Spleen (tissue), 11 donors: ENCODE results near the gene TLE5. TPM values are rescaled to one million over a fixed set of nuclear protein-coding genes. Genes with fewer than 3 reads are reported as not detected.

ENCODE experiments used
- DNase-seq: peaks from one replicate; pipeline ENCODE4 v3.0.0-alpha.2; 2020
- H3K27ac ChIP-seq, 8 donors: fragments of 200-600 bp; sonication (generic) in 7 of 8; 1 replicate in 4 of 8; 2 replicates in 4 of 8; pipeline versions ENCODE4 v1.5.0 to v1.8.0; 2016 to 2021; ENCODE audit warnings: inconsistent platforms in 4 of 8, mild to moderate bottlenecking in 4 of 8, moderate library complexity in 1 of 8
- H3K27me3 ChIP-seq, 7 donors: fragments of 200-600 bp; sonication (generic) in 6 of 7; replicated peaks in 1 of 7; 1 replicate in 4 of 7; 2 replicates in 3 of 7; pipeline versions ENCODE4 v1.5.0 to v1.8.0; 2016 to 2021; ENCODE audit warnings: inconsistent platforms in 3 of 7, mild to moderate bottlenecking in 1 of 7
- H3K36me3 ChIP-seq, 6 donors: fragments of 200-600 bp; sonication (generic) in 5 of 6; 1 replicate in 4 of 6; 2 replicates in 2 of 6; pipeline versions ENCODE4 v1.5.0 to v1.8.0; 2016 to 2021; ENCODE audit warnings: inconsistent platforms in 2 of 6
- H3K4me1 ChIP-seq, 6 donors: fragments of 200-600 bp; sonication (generic) in 5 of 6; 1 replicate in 3 of 6; 2 replicates in 3 of 6; pipeline versions ENCODE4 v1.5.0 to v1.8.0; 2016 to 2021; ENCODE audit warnings: inconsistent platforms in 3 of 6
- H3K4me3 ChIP-seq, 8 donors: fragments of 200-600 bp; sonication (generic) in 7 of 8; 1 replicate in 4 of 8; 2 replicates in 4 of 8; pipeline versions ENCODE4 v1.5.0 to v1.8.0; 2016 to 2021; ENCODE audit warnings: inconsistent platforms in 4 of 8, mild to moderate bottlenecking in 4 of 8, moderate library complexity in 2 of 8
- H3K9me3 ChIP-seq, 8 donors: fragments of 200-600 bp; sonication (generic) in 7 of 8; 1 replicate in 4 of 8; 2 replicates in 4 of 8; pipeline versions ENCODE4 v1.5.0 to v1.8.0; 2016 to 2021; ENCODE audit warnings: inconsistent platforms in 4 of 8
- CTCF ChIP-seq, 11 experiments: fragments of 200-600 bp in 7 of 11; fragments of 450-650 bp in 4 of 11; sonication (generic) in 4 of 11; IDR thresholded peaks in 8 of 11; conservative IDR thresholded peaks in 3 of 11; 1 replicate in 7 of 11; 2 replicates in 4 of 11; pipeline versions ENCODE4 v1.4.0 to v1.8.0; 2016 to 2021; ENCODE audit warnings: antibody characterized with exemption in 11 of 11, inconsistent platforms in 4 of 11, mild to moderate bottlenecking in 1 of 11
- POLR2A ChIP-seq, 3 donors: fragments of 450-650 bp; IDR thresholded peaks; one replicate each; pipeline ENCODE4 v1.5.1; 2017; ENCODE audit warnings: antibody characterized with exemption in 3 of 3, mild to moderate bottlenecking in 1 of 3
- POLR2AphosphoS5 ChIP-seq, 3 donors: sonication (generic); formaldehyde crosslinking; IDR thresholded peaks; one replicate each; pipeline ENCODE4 v1.5.1; 2017; ENCODE audit warnings: antibody characterized with exemption in 3 of 3
- WGBS, 5 donors: extraction: QIAGEN DNeasy Blood & Tissue Kit in 3 of 5; methylation state at CpG; one replicate each; pipeline versions ENCODE4 v1.1.5 to v1.1.7; 2013 to 2018; 5-methylcytosine and 5-hydroxymethylcytosine counted together
- intact Hi-C: fragments of 100-400 bp; cut with DNase I; formaldehyde crosslinking; loops from one replicate; pipeline ENCODE4 v1.15.0; 2023; ENCODE audit warnings: low total_unique reads
- polyA plus RNA-seq, 3 donors: library from polyadenylated mRNA; stranded (reverse); fragments of 200-250 nt; gene quantifications; one replicate each; pipeline ENCODE4 v1.2.1, GENCODE V29; 2013
- total RNA-seq, 7 donors: library from RNA; depleted of rRNA in 3 of 7; stranded (reverse); fragments of >200 nt in 3 of 7; fragmentation: NEBNext Ultra II Directional in 4 of 7; extraction: Animal tissue kit (Norgen Biotek cat#: 25700) in 4 of 7; gene quantifications; one replicate each; pipeline versions ENCODE4 v1.1.0 to v1.2.1, GENCODE V29; 2016 to 2021
- donor health status: healthy with polysubstance abuse.
- donor health status: DM: no; HTN: no; CAD: no; lungs with moderate emphysema.
- donor health status: DM: no; HTN: no; CAD: no.
- donor health status: Bipolar disorder and iron deficiency.
- donor health status: healthy.
- donor health status: DM: no; HTN: no; CAD: no.
- donor health status: DM: yes; HTN: yes; CAD: no.

Gene TLE5
- total and polyA plus RNA-seq, 10 donors, result 325 to 618 (median 435) TPM

- Histone ChIP-seq H3K36me3 (peaks cover 0 to 9% (median 0%) of the 10 kb centered on the region in 6 donors), H3K27ac (no peak overlapping the region), H3K4me1 (peaks cover 0 to 39% (median 28%) of the 10 kb centered on the region in 6 donors), H3K9me3 (no peaks in the 10 kb centered on the region), H3K27me3 (peaks cover 0 to 62% (median 14%) of the 10 kb centered on the region in 7 donors), H3K4me3 (no peak overlapping the region)
- DNase-seq, result no peak
- no peak for TF ChIP-seq POLR2AphosphoS5 (IDR thresholded peaks at IDR 0.05)
- no peak for TF ChIP-seq POLR2A (IDR thresholded peaks at IDR 0.05)
- TF ChIP-seq CTCF (IDR thresholded peaks at IDR 0.05 in 8 of 11, conservative IDR thresholded peaks at IDR 0.05 in 3 of 11), result no peak
- 38 to 54% (median 47%) methylated on average over 5 of the region's 5 CpGs for WGBS, 5 donors
- intact Hi-C loops, result no loop called here
Observed at GRCh38 chr19:3024509-3024869, 37.8 kb downstream of the TLE5 start.

GRCh38 chr19:3020321-3020960, 41.9 kb downstream of the TLE5 start:
- intact Hi-C loops, result no loop called here
- H3K27me3 ChIP-seq, result peaks cover 0 to 24% (median 4%) of the 10 kb centered on the region in 7 donors
- no peaks in the 10 kb centered on the region for H3K9me3 ChIP-seq

GRCh38 chr19:3019211-3019854, 43.0 kb downstream of the TLE5 start:
- intact Hi-C loops, result no loop called here
- WGBS, 5 donors, result 90 to 94% (median 92%) methylated on average over 19 to 28 of the region's 28 CpGs
- no peak for DNase-seq
- peaks cover 0 to 37% (median 2%) of the 10 kb centered on the region in 6 donors for H3K36me3 ChIP-seq
- H3K27ac ChIP-seq, result no peak overlapping the region
- H3K9me3 ChIP-seq, result no peaks in the 10 kb centered on the region
- no peak overlapping the region for H3K4me3 ChIP-seq
- H3K4me1 ChIP-seq, result peaks cover 0 to 2% (median 0%) of the 10 kb centered on the region in 6 donors
- no peak for TF ChIP-seq CTCF (IDR thresholded peaks at IDR 0.05 in 8 of 11, conservative IDR thresholded peaks at IDR 0.05 in 3 of 11)
- no peak for TF ChIP-seq POLR2A (IDR thresholded peaks at IDR 0.05)
- no peak for TF ChIP-seq POLR2AphosphoS5 (IDR thresholded peaks at IDR 0.05)
- peaks cover 0 to 13% (median 0%) of the 10 kb centered on the region in 7 donors for H3K27me3 ChIP-seq

More at GRCh38 chr19:3020321-3020960, 41.9 kb downstream of the TLE5 start:
- WGBS, 5 donors, result 88 to 91% (median 88%) methylated on average over 18 of the region's 18 CpGs
- Histone ChIP-seq H3K4me1 (peaks cover 0 to 13% (median 11%) of the 10 kb centered on the region in 6 donors), H3K4me3 (no peak overlapping the region), H3K27ac (no peak overlapping the region), H3K36me3 (peaks cover 0 to 26% (median 0%) of the 10 kb centered on the region in 6 donors)
- DNase-seq, result no peak
- no peak for TF ChIP-seq CTCF (IDR thresholded peaks at IDR 0.05 in 8 of 11, conservative IDR thresholded peaks at IDR 0.05 in 3 of 11)
- TF ChIP-seq POLR2AphosphoS5 (IDR thresholded peaks at IDR 0.05), result no peak
- TF ChIP-seq POLR2A (IDR thresholded peaks at IDR 0.05), result no peak

GRCh38 chr19:3017923-3018322, 44.4 kb downstream of the TLE5 start:
- 88 to 95% (median 91%) methylated on average over 7 of the region's 7 CpGs for WGBS, 5 donors
- DNase-seq, result no peak
- Histone ChIP-seq H3K36me3 (peaks cover 0 to 51% (median 2%) of the 10 kb centered on the region in 6 donors), H3K4me1 (no peaks in the 10 kb centered on the region), H3K27me3 (no peaks in the 10 kb centered on the region), H3K27ac (no peak overlapping the region), H3K9me3 (no peaks in the 10 kb centered on the region), H3K4me3 (no peak overlapping the region)
- TF ChIP-seq POLR2A (IDR thresholded peaks at IDR 0.05), result no peak
- TF ChIP-seq CTCF (IDR thresholded peaks at IDR 0.05 in 8 of 11, conservative IDR thresholded peaks at IDR 0.05 in 3 of 11), result no peak
- TF ChIP-seq POLR2AphosphoS5 (IDR thresholded peaks at IDR 0.05), result no peak
- intact Hi-C loops, result no loop called here
